GM23338 (cell line): Measurements from ENCODE around the gene KCNK15. TPM values are rescaled to one million over a fixed set of nuclear protein-coding genes. Genes with fewer than 3 reads are reported as not detected.

ENCODE experiments used
- ATAC-seq: fragments of 200-7000 bp; cut with Tn5 transposase; 3 replicates; pipeline ENCODE4 v1.9.1; 2020
- DNase-seq: peaks from one replicate; pipeline ENCODE4 v3.0.0-alpha.2; 2015; ENCODE audit warnings: low spot score
- H2AFZ ChIP-seq: fragments of 200-600 bp; sonication (generic); 2 replicates; pipeline ENCODE4 v1.8.0; 2016; ENCODE audit warnings: antibody characterized with exemption, mild to moderate bottlenecking, moderate library complexity
- H3F3A ChIP-seq: fragments of 200-600 bp; sonication (generic); replicated peaks from 2 replicates; pipeline ENCODE4 v1.8.0; 2017; ENCODE audit warnings: antibody characterized with exemption, mixed run types, low read depth
- H3K27ac ChIP-seq: fragments of 200-600 bp; sonication (generic); 2 replicates; pipeline ENCODE4 v1.6.1; 2016; ENCODE audit warnings: low read depth
- H3K27me3 ChIP-seq: fragments of 200-600 bp; sonication (generic); 2 replicates; pipeline ENCODE4 v1.8.0; 2016; ENCODE audit warnings: mild to moderate bottlenecking, mixed run types, moderate library complexity; ENCODE audit not compliant: insufficient read depth
- H3K36me3 ChIP-seq: fragments of 200-600 bp; sonication (generic); 2 replicates; pipeline ENCODE4 v1.8.0; 2016; ENCODE audit warnings: mild to moderate bottlenecking; ENCODE audit not compliant: insufficient read depth
- H3K4me1 ChIP-seq: fragments of 200-600 bp; sonication (generic); 2 replicates; pipeline ENCODE4 v1.8.0; 2016; ENCODE audit warnings: mild to moderate bottlenecking, moderate library complexity; ENCODE audit not compliant: insufficient read depth
- H3K4me2 ChIP-seq: fragments of 200-600 bp; sonication (generic); 2 replicates; pipeline ENCODE4 v1.7.1; 2017; ENCODE audit warnings: mixed run types
- H3K4me3 ChIP-seq: fragments of 200-600 bp; sonication (generic); 2 replicates; pipeline ENCODE4 v1.6.1; 2016; ENCODE audit warnings: mixed run types
- H3K79me2 ChIP-seq: fragments of 200-600 bp; sonication (generic); replicated peaks from 2 replicates; pipeline ENCODE4 v1.8.0; 2017; ENCODE audit warnings: mild to moderate bottlenecking; ENCODE audit not compliant: insufficient read depth
- H3K9me2 ChIP-seq: fragments of 200-600 bp; sonication (generic); 2 replicates; pipeline ENCODE4 v1.8.0; 2017; ENCODE audit not compliant: insufficient read depth
- H4K20me1 ChIP-seq: fragments of 200-600 bp; sonication (generic); replicated peaks from 2 replicates; pipeline ENCODE4 v1.8.0; 2017; ENCODE audit warnings: mild to moderate bottlenecking; ENCODE audit not compliant: insufficient read depth
- H3K27ac Mint-ChIP-seq: 2 replicates; pipeline ENCODE4 v1.8.0; 2020; ENCODE audit warnings: inconsistent platforms, mild to moderate bottlenecking, moderate library complexity, mixed read lengths
- H3K27me3 Mint-ChIP-seq: 3 replicates; pipeline ENCODE4 v1.8.0; 2022; ENCODE audit warnings: low read depth, mild to moderate bottlenecking, moderate library complexity, mixed read lengths, inconsistent platforms; ENCODE audit not compliant: insufficient read depth, poor library complexity
- H3K36me3 Mint-ChIP-seq: 3 replicates; pipeline ENCODE4 v1.8.0; 2021; ENCODE audit warnings: low read depth, mild to moderate bottlenecking, inconsistent platforms, moderate library complexity, mixed read lengths
- H3K4me1 Mint-ChIP-seq: 3 replicates; pipeline ENCODE4 v1.8.0; 2020; ENCODE audit warnings: mild to moderate bottlenecking, inconsistent platforms, mixed read lengths
- H3K4me3 Mint-ChIP-seq: 3 replicates; pipeline ENCODE4 v1.8.0; 2021; ENCODE audit warnings: moderate library complexity, mild to moderate bottlenecking, inconsistent platforms, mixed read lengths
- H3K9me3 Mint-ChIP-seq: 3 replicates; pipeline ENCODE4 v1.8.0; 2020; ENCODE audit warnings: moderate library complexity, mild to moderate bottlenecking, inconsistent platforms, mixed read lengths
- CREB1 ChIP-seq: fragments of 250-450 bp; sonication (Bioruptor Pico); IDR thresholded peaks from 2 replicates; pipeline ENCODE4 v1.5.0; 2020; ENCODE audit warnings: low read depth, mild to moderate bottlenecking, moderate library complexity
- CTCF ChIP-seq, 2 experiments: fragments of 200-600 bp in 1 of 2; sonication (generic) in 1 of 2; conservative IDR thresholded peaks; 2 replicates each; pipeline versions ENCODE4 v1.5.1 to v1.6.1; 2016 to 2017; ENCODE audit warnings: antibody characterized with exemption in 2 of 2, low read depth in 2 of 2, mild to moderate bottlenecking in 2 of 2, moderate library complexity in 1 of 2
- ETS1 ChIP-seq: IDR thresholded peaks from 2 replicates; pipeline ENCODE4 v1.6.1; 2016; ENCODE audit warnings: antibody characterized with exemption
- EZH2 ChIP-seq: fragments of 200-600 bp; sonication (generic); IDR thresholded peaks from one replicate; pipeline ENCODE4 v1.8.0; 2017; ENCODE audit warnings: antibody characterized with exemption, mild to moderate bottlenecking, low read depth; ENCODE audit not compliant: unreplicated experiment
- EZH2phosphoT487 ChIP-seq: fragments of 200-600 bp; sonication (generic); IDR thresholded peaks from one replicate; pipeline ENCODE4 v1.8.1; 2018; ENCODE audit warnings: antibody characterized with exemption; ENCODE audit not compliant: unreplicated experiment
- JUNB ChIP-seq: IDR thresholded peaks from one replicate; pipeline ENCODE4 v1.6.1; 2016; ENCODE audit warnings: antibody characterized with exemption; ENCODE audit not compliant: unreplicated experiment
- NANOG ChIP-seq: IDR thresholded peaks from 2 replicates; pipeline ENCODE4 v1.6.1; 2016; ENCODE audit warnings: antibody characterized with exemption, borderline replicate concordance
- POLR2AphosphoS5 ChIP-seq: IDR thresholded peaks from 2 replicates; pipeline ENCODE4 v1.6.1; 2016; ENCODE audit warnings: antibody characterized with exemption, low read depth
- STAT1 ChIP-seq: IDR thresholded peaks from one replicate; pipeline ENCODE4 v1.6.1; 2016; ENCODE audit warnings: antibody characterized with exemption; ENCODE audit not compliant: unreplicated experiment
- ZNF114 ChIP-seq: fragments of 250-450 bp; sonication (Bioruptor Pico); IDR thresholded peaks from 2 replicates; pipeline ENCODE4 v1.5.0; 2020; ENCODE audit warnings: mild to moderate bottlenecking, moderate library complexity
- ZNF331 ChIP-seq: fragments of 250-450 bp; sonication (Bioruptor Pico); IDR thresholded peaks from 2 replicates; pipeline ENCODE4 v1.5.0; 2020; ENCODE audit warnings: low read depth, mild to moderate bottlenecking, moderate library complexity
- ZNF462 ChIP-seq: fragments of 250-450 bp; sonication (Bioruptor Pico); IDR thresholded peaks from 2 replicates; pipeline ENCODE4 v1.5.0; 2020; ENCODE audit warnings: mild to moderate bottlenecking, moderate library complexity
- polyA plus RNA-seq: library from polyadenylated mRNA; unstranded; fragments of >200 nt; fragmentation: Nextera tagmentation; extraction: Ambion mirVana; gene quantifications from 2 replicates; pipeline ENCODE4 v1.2.1, GENCODE V29; 2016
- total RNA-seq: library from RNA; depleted of rRNA; stranded (reverse); fragments of >200 nt; shearing (Covaris generic); gene quantifications from 2 replicates; pipeline ENCODE4 v1.2.3, GENCODE V29; 2014

KCNK15 gene
- total and polyA plus RNA-seq, 2 experiments from 2014 or later: 0.63 to 3.3 TPM

- no peak for TF ChIP-seq CTCF (conservative IDR thresholded peaks at IDR 0.05; ENCODE audit: low read depth in 2 of 2)
- no peak for TF ChIP-seq ZNF331 (CRISPR knock-in tag)
- no peak for TF ChIP-seq CREB1
- no peak for TF ChIP-seq ZNF114
Observed at GRCh38 chr20:44754554-44754953, 8.9 kb downstream of the KCNK15 start (continued).

- Mint-ChIP-seq H3K27ac (no peak overlapping the region), H3K4me3 (no peak overlapping the region), H3K27me3 (peaks cover 12% of the 10 kb centered on the region), H3K4me1 (peaks cover 8% of the 10 kb centered on the region; the same call in 2 of the 3 replicates), H3K36me3 (peaks cover 8% of the 10 kb centered on the region; the same call in 2 of the 3 replicates), H3K9me3 (no peaks in the 10 kb centered on the region)
- Histone ChIP-seq H3K4me1 (0 out of 2 replicates have a peak, but pooled peaks cover 3% of the 10 kb centered on the region), H3K79me2 (no peaks in the 10 kb centered on the region), H3K36me3 (no peaks in the 10 kb centered on the region), H3K27me3 (no peaks in the 10 kb centered on the region), H3K27ac (no peak overlapping the region), H2AFZ (no peak overlapping the region), H3K4me2 (no peak overlapping the region), H4K20me1 (no peaks in the 10 kb centered on the region; the same call in 1 of the 2 replicates), H3K4me3 (no peak overlapping the region), H3K9me2 (no peaks in the 10 kb centered on the region), H3F3A (no peaks in the 10 kb centered on the region)
- no peak for TF ChIP-seq NANOG
- no peak for TF ChIP-seq CREB1
- no peak for TF ChIP-seq STAT1
- TF ChIP-seq JUNB: no peak
- no peak for TF ChIP-seq ZNF462
- TF ChIP-seq CTCF (conservative IDR thresholded peaks at IDR 0.05; ENCODE audit: low read depth in 2 of 2): no peak
- no peak for TF ChIP-seq POLR2AphosphoS5
- no peak for TF ChIP-seq ETS1
- no peak for TF ChIP-seq ZNF331 (CRISPR knock-in tag)
- TF ChIP-seq EZH2: no peak
- no peak for TF ChIP-seq EZH2phosphoT487
- TF ChIP-seq ZNF114: no peak
- no peak for DNase-seq
- no peak for ATAC-seq
Observed at GRCh38 chr20:44756011-44756688, 10.5 kb downstream of the KCNK15 start.
